EH (cell line): ENCODE measurements around the gene CUTC.
"Not testable (repeated sequence)": the region's sequence is repeated elsewhere in the genome, so short reads cannot be mapped to it uniquely, and the experiment has no call there.

Source experiments
- DNase-seq: peaks from one replicate; pipeline ENCODE4 v3.0.0-alpha.2; 2015; ENCODE audit warnings: low read depth

Gene CUTC

DNA sequence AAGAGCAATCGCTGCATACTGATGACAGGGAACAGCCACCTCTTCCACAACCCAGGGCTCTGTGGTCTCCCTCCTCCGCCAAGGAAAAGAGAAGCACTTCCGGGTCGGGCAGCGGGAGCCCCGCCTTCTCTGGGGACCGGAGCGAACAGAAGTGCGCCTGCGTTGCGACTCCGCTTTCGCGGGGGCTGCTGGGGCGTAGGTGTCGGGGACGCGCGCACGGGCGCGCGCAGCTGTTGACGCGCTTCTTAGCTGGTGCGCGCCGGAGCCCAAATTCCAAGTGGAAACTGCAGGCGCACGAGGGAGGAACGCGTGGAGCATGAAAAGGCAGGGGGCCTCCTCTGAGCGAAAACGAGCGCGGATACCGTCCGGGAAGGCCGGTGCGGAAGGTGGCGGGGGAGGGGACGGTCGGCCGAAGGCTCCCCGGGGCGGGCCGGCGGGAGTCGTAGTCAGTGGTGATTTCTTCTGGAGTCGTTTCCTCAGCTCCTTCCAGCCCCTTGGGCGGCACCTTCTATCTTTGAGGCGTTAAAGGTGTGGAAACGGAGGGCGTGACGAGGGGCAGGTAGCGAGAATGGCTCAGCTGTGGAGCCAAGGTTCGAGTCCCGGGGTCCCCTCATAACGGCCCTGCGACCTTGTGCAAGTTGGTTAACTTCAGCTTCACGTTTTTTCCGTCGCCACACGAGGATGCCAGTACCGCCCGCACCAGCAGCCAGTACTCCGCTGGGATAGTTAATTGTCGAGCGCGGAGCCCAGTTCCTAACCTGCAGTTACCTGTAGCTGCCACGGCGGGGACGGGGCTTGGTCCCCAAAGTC lies at the start of gene CUTC, which contains the start of gene COX15:
Gene CUTC, plus strand, starts transcription at position 202 of the 810 bp plus-strand sequence. Its CDS starts 115 bp downstream, at position 317.
Gene COX15, minus strand, starts transcription at position 95 of the 810 bp plus-strand sequence. Its CDS starts 78 bp downstream, at position 17.
- peak; percentile 97 for DNase-seq

- no peak for DNase-seq
These were observed 49.3 kb upstream of the CUTC start for GRCh38 chr10:99682752-99683151.

DNA sequence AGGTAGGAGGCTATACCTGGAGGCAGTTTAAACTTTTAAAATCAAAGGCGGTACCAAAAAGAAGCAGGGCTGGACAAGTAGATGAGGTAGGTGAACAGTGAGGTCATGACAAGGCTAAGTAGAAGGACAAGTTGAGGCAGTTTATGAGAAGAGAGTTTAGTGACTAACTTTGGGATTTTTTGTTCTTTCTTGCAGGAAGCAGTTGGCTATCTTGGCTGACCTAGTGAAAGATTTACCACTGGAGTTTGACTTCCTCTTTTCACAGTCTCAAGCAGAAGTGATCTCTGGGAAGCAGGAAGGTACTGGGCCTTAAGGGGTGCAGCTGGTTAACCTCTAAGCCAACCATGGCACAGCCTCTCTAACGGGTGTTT lies 46.5 kb upstream of the CUTC start:
- DNase-seq, result no peak

- DNase-seq, result peak; percentile 33
These were observed 42.6 kb upstream of the CUTC start for GRCh38 chr10:99689461-99689860.

DNA sequence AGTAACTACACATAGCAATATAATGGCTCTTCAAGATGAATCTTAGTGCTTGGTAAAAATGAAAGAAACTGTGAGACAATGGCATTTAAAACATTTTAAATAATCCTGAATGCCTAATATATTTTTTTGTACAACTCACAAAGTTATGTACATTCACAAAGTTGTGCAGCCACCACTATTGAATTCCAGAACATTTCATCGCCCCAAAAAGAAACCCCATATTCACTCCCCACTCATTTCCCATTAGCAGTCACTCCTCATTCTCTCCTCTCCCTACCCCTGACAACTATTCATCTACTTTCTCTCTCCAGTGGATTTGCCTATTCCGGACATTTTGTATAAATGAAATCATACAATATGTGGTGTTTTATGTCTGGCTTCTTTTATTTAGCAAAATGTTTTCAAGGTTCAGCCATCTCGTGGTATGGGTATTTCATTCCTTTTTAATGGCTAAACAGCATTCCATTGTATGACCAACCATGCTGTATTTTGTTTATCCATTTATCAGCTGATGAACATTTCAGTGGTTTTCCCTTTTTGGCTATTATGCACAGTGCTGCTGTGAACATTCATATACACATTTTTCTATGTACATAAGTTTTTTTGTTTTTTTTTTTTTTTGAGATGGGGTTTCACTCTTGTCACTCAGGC lies 38.0 kb upstream of the CUTC start:
- DNase-seq, result peak; percentile 95

- peak; percentile 64 for DNase-seq
These were observed 36.3 kb upstream of the CUTC start for GRCh38 chr10:99695761-99696160.

DNA sequence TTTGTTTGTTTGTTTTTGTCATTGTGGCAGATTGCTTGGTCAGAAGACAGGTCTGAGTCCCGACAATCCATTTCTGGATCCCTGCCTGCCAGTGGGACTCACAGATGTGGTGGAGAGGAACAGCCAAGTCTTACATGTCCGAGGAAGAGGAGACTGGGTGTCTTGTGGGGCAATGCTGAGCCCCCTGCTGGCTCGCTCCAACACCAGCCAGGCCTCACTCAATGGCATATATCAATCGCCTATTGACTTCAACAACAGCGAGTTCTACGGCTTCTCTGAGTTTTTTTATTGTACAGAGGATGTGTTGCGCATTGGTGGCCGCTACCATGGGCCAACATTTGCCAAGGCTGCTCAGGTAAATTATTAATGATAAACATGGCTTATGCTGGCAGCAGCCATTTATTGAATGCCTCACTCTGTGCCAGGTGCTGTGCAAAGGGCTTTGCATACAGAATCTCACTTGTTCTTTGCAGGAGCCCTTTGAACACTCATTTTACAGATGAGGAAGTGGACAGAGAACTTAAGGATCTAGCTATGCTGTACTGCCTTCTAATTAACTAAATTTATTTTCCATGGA lies 33.4 kb upstream of the CUTC start:
- no peak for DNase-seq

DNA sequence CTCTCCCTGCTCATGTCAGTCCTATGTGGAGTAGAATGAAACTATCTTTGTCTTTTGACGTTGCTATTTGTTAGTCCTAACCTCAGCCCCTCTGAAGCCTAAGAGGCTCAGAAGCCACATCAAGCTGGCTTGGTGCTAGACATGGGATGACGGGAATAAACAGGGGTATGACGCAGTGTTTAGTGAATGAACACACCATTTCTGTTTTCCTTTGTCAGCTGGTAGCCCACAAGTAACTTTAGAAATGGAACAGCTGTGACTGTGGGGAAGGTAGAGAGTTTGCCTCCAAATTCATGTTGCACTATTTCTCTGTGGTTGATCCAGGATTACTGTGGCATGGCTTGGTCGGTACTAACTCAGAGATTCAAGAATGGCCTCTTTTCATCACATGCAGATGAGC lies 31.4 kb upstream of the CUTC start:
- DNase-seq, result no peak

DNA sequence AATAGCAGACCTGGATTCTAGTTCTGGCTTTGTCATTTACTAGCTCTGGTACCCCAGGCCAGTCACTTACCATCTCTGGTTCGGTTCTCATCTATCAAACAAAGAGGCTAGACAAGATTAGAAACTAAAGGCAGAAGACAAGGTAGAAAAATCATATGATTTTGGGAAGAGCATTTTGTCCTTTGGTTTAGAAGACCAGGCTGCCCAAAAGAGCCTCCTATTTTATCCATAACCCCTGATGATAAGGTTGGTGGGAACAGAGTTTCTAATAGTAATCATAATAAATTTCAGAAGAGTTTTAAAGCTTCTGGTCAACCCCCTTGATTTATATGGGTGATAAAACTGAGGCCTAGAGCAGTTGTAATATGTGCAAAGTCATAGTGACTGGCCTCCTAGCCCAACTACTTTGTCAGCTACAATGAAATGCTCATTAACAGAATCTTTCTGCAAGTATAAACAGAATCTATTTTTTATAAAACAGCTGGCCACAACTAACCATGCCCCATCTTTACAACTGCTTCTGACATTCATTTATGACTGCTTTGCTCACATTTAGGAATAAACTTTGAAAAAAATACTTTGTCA lies 23.5 kb upstream of the CUTC start:
- DNase-seq, result peak; percentile 82

DNA sequence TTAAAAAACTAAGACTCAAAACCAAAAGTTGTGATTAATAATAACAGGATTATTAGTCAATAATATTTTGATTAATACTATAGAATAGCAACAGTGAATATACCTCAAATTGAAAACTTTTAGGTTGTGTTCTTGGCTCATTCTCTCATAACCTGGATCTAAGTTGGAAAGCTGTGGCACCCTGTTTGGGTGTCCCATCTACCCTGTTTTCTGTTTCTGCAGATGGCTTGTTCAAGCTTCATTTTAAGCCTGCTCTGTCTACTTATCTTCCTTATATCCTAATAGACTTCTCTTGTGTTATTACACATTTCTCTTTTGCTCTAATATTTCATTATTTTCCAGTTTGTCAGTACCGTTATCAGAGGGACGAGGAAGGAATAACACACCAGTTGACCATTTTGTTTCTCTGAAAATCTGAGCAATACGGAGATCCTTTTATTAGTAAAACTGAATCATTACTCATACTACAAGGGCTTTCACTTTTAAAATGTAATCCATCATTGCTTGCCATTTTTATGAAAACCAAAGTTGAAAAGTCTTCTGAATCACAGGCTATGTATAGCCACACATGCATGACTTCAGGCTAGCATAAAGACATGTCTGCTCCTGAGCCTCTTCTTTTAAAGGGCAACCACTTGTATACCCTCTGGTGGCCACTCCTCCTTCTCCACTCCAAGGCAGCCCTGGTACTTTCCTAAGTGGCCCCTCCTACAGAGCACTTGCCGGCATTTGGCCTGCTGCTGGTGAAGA lies 22.4 kb upstream of the CUTC start:
- peak; percentile 75 for DNase-seq

GRCh38 chr10:99711129-99711719 lies 20.8 kb upstream of the CUTC start:
- peak; percentile 82 for DNase-seq

GRCh38 chr10:99714446-99714845 lies 17.6 kb upstream of the CUTC start:
- no peak for DNase-seq

GRCh38 chr10:99720387-99720786 lies 11.6 kb upstream of the CUTC start:
- peak; percentile 47 for DNase-seq

DNA sequence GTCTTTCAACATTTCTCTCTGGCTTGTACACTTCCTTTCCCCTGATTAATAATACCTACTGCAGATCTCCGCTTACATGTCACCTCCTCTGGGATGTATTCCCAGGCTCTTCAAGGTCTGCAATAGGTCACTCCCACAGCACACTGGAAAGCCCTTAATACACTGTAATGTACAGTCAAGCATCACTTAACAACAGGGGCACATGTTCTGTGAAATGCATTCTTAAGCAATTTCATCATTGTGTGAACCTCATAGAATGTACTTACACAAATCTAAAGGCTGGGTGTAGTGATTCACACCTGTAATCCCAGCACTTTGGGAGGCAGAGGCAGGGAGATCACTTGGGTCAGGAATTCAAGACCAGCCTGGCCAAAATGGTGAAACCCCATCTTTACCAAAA lies 2.0 kb upstream of the CUTC start:
- DNase-seq, result peak; percentile 20

GRCh38 chr10:99731306-99732032 lies 565 bp upstream of the CUTC start:
- no peak for DNase-seq

- DNase-seq, result no peak
These were observed 1.3 kb downstream of the CUTC start for GRCh38 chr10:99733366-99733765.

- not testable (repeated sequence) for DNase-seq
These were observed 2.1 kb downstream of the CUTC start for GRCh38 chr10:99734111-99734510.

GRCh38 chr10:99740260-99740659 lies 8.2 kb downstream of the CUTC start:
- no peak for DNase-seq

DNA sequence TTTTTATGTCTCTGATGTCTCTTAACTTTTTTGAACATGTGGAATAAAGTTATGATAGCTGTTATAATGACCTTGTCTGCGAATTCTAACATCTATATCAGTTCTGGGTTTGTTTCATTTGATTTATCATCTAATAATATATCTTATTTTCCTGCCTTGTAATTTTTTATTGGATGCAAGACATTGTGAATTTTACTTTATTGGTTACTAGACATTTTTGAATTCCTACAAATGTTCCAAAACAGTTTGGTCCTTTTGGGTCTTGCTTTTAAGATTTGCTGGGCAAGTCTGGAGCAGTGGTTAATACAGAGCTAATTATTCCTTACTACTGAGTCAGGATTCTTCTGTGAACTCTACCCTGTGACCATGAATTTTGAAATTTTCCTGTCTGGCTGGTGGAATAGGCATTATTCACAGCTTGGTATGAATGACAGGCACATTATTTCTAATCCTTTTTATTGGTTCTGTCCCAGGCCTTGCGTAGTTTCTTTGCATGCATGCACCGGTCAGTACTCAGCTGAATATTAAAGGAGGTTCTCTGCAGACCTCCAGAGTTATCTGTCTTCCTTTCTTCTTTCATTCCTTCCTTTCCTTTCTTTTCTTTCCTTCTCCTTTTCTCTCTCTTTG lies 9.0 kb downstream of the CUTC start:
- DNase-seq, result peak; percentile 21

DNA sequence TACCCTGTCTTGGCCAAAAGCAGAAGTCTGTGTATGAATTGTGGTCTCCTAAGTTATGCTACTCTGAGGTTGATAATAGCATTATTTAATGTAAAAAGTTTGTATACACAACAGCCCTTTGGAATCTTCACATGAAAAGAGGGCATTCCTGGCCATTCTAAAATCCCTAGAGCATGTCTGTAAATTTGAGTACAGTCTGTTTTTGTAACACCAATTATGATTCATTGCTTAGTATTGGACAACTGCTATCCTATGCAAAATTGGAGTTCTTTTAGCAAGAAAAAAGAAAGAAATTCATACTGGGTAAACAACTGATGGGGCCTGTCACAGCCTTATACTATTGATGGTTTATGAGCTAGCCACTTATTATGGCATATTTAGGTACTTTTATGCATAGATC lies 10.2 kb downstream of the CUTC start:
- peak; percentile 79 for DNase-seq
